Natural killer cell treated with Interleukin-12 subunit alpha and Interleukin-12 subunit beta and Interleukin-15 and Interleukin-18, amount 100 ng/mL, for 72 hours (primary cell): ENCODE data around the gene ASXL1. TPM values are rescaled to one million over a fixed set of nuclear protein-coding genes. Genes with fewer than 3 reads are reported as not detected.
A peak's percentile ranks its signal among the peaks of the same experiment; 100 is the strongest.
"Not testable (repeated sequence)": the region's sequence is repeated elsewhere in the genome, so short reads cannot be mapped to it uniquely, and the experiment has no call there.

ENCODE experiments used
- ATAC-seq, 2 donors: fragments of 150-1000 bp; cut with Tn5 transposase in 1 of 2; sonication (Bioruptor Pico), chemical (Tn5 transposase) in 1 of 2; 2 replicates each; pipeline ENCODE4 v1.10.0; 2021
- DNase-seq: peaks from one replicate; pipeline ENCODE4 v3.0.0; 2022; ENCODE audit warnings: low spot score
- H3K27ac Mint-ChIP-seq, 2 donors: 1 replicate in 1 of 2; 2 replicates in 1 of 2; pipeline ENCODE4 v1.8.0; 2022; ENCODE audit warnings: mixed read lengths in 2 of 2, mild to moderate bottlenecking in 1 of 2, moderate library complexity in 1 of 2
- H3K27me3 Mint-ChIP-seq, 2 donors: 1 replicate in 1 of 2; 2 replicates in 1 of 2; pipeline ENCODE4 v1.8.0; 2022; ENCODE audit warnings: mixed read lengths in 2 of 2
- H3K36me3 Mint-ChIP-seq: one replicate; pipeline ENCODE4 v1.8.0; 2022; ENCODE audit warnings: mixed read lengths
- H3K4me1 Mint-ChIP-seq, 2 donors: 1 replicate in 1 of 2; 2 replicates in 1 of 2; pipeline ENCODE4 v1.8.0; 2022; ENCODE audit warnings: low read depth in 2 of 2, mixed read lengths in 2 of 2, mild to moderate bottlenecking in 1 of 2
- H3K4me3 Mint-ChIP-seq: one replicate; pipeline ENCODE4 v1.8.0; 2022; ENCODE audit warnings: mixed read lengths
- H3K9me3 Mint-ChIP-seq: 2 replicates; pipeline ENCODE4 v1.8.0; 2022; ENCODE audit warnings: mixed read lengths
- total RNA-seq, 2 donors: library from RNA; stranded (reverse); gene quantifications; one replicate each; pipeline ENCODE4 v1.2.3, GENCODE V29; 2022

ASXL1 gene
- total RNA-seq, 2 donors from 2014 or later = 119 to 214 TPM

- no peak for ATAC-seq
- no peak overlapping the region for H3K27ac Mint-ChIP-seq
- peaks cover 0 to 15% of the 10 kb centered on the region in 2 donors for H3K4me1 Mint-ChIP-seq
- no peak for DNase-seq
- H3K27me3 Mint-ChIP-seq = no peaks in the 10 kb centered on the region
- no peak overlapping the region for H3K4me3 Mint-ChIP-seq
- no peaks in the 10 kb centered on the region for H3K9me3 Mint-ChIP-seq
- no peaks in the 10 kb centered on the region for H3K36me3 Mint-ChIP-seq
Observed at GRCh38 chr20:32462900-32463641, 104.9 kb downstream of the ASXL1 start.

- Mint-ChIP-seq H3K4me1 (peaks cover 0 to 8% of the 10 kb centered on the region in 2 donors), H3K36me3 (no peaks in the 10 kb centered on the region), H3K27ac (no peak overlapping the region), H3K9me3 (no peaks in the 10 kb centered on the region), H3K4me3 (no peak overlapping the region), H3K27me3 (no peaks in the 10 kb centered on the region)
- ATAC-seq = no peak
- no peak for DNase-seq
Observed at GRCh38 chr20:32463642-32464400, 105.7 kb downstream of the ASXL1 start.

DNA sequence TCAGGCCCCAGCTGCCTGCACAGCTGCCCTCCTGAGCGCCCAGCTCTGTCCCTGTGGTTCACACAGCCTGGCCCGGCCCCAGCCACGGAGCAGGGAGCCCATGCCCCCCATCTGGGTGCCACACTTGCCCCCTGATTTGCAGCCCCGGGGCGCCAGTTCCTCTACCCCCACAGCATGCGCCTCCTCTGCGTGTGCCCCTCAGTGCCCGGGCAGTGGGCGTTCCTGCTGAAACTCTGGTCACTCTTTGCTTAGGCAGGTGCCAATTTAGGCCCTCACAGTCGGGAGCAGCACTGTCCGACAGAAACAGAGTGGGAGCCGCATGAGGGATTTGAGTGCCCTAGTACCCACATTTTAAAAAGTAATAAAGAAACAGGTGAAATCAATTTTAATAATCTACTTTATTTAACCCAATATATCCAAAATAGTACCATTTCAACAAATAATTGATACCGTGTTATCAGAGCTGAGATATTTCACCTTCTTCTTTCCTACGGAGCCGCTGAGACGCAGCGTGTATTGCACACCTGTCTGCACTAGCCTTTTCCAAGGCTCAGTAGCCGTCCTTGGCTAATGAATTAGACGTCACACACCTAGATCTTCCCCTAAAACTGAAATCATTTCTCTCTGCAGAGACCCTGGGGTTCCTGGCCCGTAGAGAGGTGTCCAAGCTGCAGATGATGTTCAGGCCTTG, 106.4 kb downstream of the ASXL1 start:
- H3K9me3 Mint-ChIP-seq = no peaks in the 10 kb centered on the region
- no peaks in the 10 kb centered on the region for H3K27me3 Mint-ChIP-seq
- ATAC-seq = no peak
- H3K27ac Mint-ChIP-seq = no peak overlapping the region
- H3K4me3 Mint-ChIP-seq = no peak overlapping the region
- H3K4me1 Mint-ChIP-seq = peaks cover 0 to 7% of the 10 kb centered on the region in 2 donors
- no peak for DNase-seq
- no peaks in the 10 kb centered on the region for H3K36me3 Mint-ChIP-seq

DNA sequence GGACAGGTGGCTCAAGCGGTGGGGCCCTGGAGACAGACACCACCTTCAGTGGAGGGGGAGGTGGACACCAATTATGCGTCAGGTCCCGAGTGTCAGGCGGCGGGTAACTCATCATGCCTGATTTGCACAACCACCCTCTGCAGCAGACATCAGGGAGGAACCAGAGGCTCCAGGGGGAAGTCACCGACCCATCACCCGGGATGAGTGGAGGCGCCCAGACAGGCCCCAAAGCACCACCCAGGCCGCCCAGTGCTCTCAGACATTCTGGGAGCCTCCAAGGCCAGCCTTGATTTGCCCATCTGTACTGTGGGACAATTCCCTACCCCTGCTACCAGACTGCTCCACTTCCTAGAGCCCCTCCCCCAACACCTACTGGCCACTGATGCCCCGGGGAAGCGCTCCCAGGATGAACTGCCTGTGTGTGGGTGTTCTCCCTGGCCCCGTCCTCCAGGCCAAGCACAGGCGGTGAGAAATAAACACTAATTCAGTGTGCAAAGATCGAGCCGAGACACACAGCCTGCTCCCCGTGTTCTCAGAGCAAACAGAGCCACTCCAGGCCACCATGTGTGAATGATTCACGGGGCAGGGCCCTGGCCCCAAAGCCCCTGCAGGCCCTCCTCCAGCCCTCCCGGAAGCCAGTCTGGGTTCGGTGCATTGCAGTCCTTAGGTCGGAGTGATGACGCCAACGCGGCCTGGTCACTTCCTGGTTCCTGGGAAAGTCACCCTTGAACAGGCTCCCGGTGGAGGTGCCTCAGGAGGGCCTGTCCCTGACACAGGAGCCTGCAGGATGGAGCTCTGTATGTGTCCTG, 107.2 kb downstream of the ASXL1 start:
- H3K27ac Mint-ChIP-seq = peak overlapping the region in 1 of 2 donors; percentile 45
- ATAC-seq = peak in 1 of 2 donors; percentile 1
- no peaks in the 10 kb centered on the region for H3K27me3 Mint-ChIP-seq
- peaks cover 0 to 5% of the 10 kb centered on the region in 2 donors for H3K4me1 Mint-ChIP-seq
- no peaks in the 10 kb centered on the region for H3K36me3 Mint-ChIP-seq
- no peak for DNase-seq
- no peak overlapping the region for H3K4me3 Mint-ChIP-seq
- H3K9me3 Mint-ChIP-seq = no peaks in the 10 kb centered on the region

- not testable (repeated sequence) for H3K36me3 Mint-ChIP-seq, ATAC-seq, H3K27me3 Mint-ChIP-seq, H3K4me3 Mint-ChIP-seq, H3K4me1 Mint-ChIP-seq, H3K9me3 Mint-ChIP-seq, DNase-seq
- H3K27ac Mint-ChIP-seq = peak overlapping the region in 1 of 2 donors; percentile 45
Observed at GRCh38 chr20:32465901-32466675, 108.0 kb downstream of the ASXL1 start.

DNA sequence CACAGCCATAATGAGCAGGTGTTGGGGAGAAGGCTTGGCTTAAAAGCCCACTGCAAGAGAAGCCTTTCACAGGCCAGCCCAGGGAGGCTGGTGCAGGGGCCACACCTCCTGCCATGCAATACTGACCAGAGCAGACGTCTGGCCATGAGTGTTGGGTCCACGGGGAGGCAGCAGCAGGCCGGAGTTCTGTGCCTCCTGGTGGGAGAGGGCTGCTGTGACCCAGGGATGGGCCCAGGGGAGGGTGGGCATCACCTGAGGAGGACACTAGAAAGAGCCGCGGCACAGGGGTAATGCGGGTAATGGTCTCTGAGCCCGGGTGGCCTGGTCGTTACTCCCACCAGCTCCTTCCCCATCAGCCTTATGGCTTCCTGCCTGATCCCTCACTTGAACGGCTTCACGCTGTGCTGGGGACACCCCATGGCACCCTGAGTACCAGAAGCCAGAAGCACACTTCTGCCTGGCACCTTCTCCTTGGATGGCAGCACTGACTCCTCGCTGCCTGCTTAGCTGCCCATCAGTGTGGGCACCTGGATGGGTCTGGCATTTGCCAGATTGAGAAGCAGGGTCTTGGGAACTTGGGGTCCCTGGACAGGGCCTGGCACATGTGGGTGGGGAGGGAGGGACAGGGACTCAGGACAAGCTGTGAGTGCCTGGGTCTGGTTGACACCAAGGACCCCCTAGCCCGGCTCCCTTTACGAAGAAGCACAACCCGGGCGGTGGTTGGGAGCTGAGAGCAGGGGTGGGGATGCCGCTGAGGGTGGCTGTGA, 108.8 kb downstream of the ASXL1 start:
- H3K36me3 Mint-ChIP-seq = no peaks in the 10 kb centered on the region
- no peak overlapping the region for H3K27ac Mint-ChIP-seq
- no peaks in the 10 kb centered on the region for H3K9me3 Mint-ChIP-seq
- peaks cover 0 to 7% of the 10 kb centered on the region in 2 donors for H3K4me1 Mint-ChIP-seq
- ATAC-seq (no peak), DNase-seq (no peak)
- no peak overlapping the region for H3K4me3 Mint-ChIP-seq
- H3K27me3 Mint-ChIP-seq = no peaks in the 10 kb centered on the region

DNA sequence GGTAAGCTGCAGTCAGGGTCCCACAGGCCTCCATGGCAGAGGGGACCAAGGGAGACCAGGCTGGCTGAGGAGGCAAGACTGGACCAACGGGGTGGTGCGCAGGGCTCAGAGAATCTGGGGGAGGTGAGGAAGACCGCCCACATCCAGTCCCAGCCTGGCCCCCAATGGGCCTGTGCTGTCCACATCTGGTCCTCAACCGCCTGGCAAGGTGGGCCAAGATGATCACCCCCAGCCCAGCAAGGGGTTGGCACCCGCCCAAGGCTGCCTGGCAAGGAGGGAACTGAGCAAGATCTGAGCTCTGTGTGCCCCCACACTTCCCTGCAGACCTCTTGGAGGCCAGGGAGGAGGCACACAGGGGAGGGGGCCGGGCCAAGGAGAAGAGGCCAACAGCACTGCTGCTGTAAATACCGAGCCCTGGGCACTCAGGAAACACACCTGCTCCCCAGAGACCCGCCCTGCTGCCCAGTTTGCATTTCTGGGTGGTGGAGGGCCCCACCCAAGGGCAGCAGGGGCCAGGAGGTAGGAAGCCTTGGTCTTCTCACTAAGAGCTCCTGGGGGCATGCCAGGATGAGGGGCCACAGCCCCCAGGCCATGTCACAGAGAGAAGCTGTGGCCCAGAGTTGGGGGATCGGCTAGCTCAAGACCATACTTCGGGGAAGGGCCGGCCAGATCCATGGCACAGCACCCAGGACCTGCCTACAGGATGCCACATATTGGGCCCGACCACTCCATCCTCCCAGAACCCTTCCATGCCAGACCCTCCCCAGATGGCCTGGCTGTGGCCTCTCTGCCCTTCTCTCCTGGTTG, 109.6 kb downstream of the ASXL1 start:
- DNase-seq (no peak), ATAC-seq (no peak)
- Mint-ChIP-seq H3K4me1 (peaks cover 0 to 4% of the 10 kb centered on the region in 2 donors), H3K9me3 (no peaks in the 10 kb centered on the region), H3K36me3 (no peaks in the 10 kb centered on the region), H3K4me3 (no peak overlapping the region), H3K27me3 (no peaks in the 10 kb centered on the region), H3K27ac (no peak overlapping the region)

GRCh38 chr20:32468313-32468640, 110.1 kb downstream of the ASXL1 start:
- no peak overlapping the region for H3K4me3 Mint-ChIP-seq
- H3K36me3 Mint-ChIP-seq = no peaks in the 10 kb centered on the region

DNA sequence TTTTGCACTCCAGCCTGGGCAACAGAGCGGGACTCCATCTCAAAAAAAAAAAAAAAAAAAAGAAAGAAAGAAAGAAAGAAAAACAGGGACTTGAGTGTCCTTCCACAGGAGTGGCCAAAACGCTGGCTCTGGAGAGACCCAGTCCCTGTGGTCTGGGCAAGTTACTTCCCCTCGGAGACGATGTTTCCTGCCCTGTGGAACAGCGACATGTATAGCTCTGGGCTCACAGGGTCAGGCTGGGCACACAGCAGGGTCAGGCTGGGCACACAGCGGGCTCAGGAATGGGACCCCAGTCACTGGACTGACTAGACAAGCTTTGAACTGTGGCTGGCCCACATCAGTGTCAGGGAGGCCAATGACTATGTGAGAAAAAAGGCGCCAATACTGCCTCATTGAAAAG, 110.7 kb downstream of the ASXL1 start:
- H3K4me1 Mint-ChIP-seq = peaks cover 0 to 7% of the 10 kb centered on the region in 2 donors
- H3K27ac Mint-ChIP-seq = no peak overlapping the region
- no peak overlapping the region for H3K4me3 Mint-ChIP-seq
- H3K27me3 Mint-ChIP-seq = no peaks in the 10 kb centered on the region
- DNase-seq = no peak
- H3K9me3 Mint-ChIP-seq = no peaks in the 10 kb centered on the region
- H3K36me3 Mint-ChIP-seq = no peaks in the 10 kb centered on the region
- ATAC-seq = no peak

More at GRCh38 chr20:32468313-32468640, 110.1 kb downstream of the ASXL1 start:
- DNase-seq (no peak), ATAC-seq (no peak)
- H3K27me3 Mint-ChIP-seq = no peaks in the 10 kb centered on the region
- no peak overlapping the region for H3K27ac Mint-ChIP-seq
- H3K9me3 Mint-ChIP-seq = no peaks in the 10 kb centered on the region
- H3K4me1 Mint-ChIP-seq = peaks cover 0 to 4% of the 10 kb centered on the region in 2 donors

DNA sequence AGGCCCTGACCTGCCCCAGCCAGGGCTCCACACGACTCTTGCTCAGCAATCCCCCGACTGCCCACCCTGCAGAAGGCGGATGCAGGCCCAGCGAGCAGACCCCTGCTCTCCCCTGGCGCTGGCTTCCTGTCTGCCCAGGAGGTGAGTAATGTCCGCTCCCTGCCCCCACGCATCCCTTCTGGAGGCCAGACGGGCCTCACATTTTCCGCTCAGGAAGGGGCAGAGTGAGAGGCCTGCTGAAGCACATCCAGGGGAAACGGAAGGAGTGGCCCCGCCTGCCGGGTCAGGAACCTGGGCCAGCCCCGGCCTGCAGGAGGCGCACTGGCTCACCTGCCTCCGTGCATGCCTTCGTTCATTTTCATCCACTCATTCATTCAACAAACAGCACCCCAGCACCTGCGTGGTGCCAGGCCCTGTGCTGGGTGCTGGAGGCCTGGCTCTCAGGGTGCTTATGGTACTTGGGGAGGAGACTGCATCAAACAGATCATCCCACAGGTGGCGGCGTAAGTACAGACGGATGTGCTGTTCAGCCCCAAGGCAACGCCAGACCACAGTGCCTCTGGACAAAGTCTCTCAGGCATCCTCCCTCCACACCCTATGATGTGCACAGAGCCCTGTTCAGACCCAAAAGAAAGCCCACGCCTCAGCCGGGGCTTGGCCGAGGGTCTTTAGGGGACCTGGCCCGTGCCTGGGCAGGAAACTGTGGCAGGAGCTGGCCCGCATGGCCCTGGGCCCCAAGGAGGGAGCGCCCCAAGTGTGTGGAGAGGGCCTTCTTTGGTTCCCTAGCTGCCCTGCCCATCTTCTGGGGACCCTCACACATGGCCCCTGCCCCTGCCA, 112.1 kb downstream of the ASXL1 start:
- ATAC-seq (no peak), DNase-seq (no peak)
- Mint-ChIP-seq H3K4me1 (peaks cover 0 to 11% of the 10 kb centered on the region in 2 donors), H3K4me3 (no peak overlapping the region), H3K9me3 (no peaks in the 10 kb centered on the region), H3K27ac (peak overlapping the region in 1 of 2 donors; percentile 56), H3K27me3 (no peaks in the 10 kb centered on the region), H3K36me3 (no peaks in the 10 kb centered on the region)

GRCh38 chr20:32470940-32471339, 112.8 kb downstream of the ASXL1 start:
- Mint-ChIP-seq H3K4me3 (no peak overlapping the region), H3K9me3 (no peaks in the 10 kb centered on the region), H3K4me1 (peaks cover 2 to 16% of the 10 kb centered on the region in 2 donors), H3K36me3 (no peaks in the 10 kb centered on the region), H3K27me3 (no peaks in the 10 kb centered on the region), H3K27ac (no peak overlapping the region)
- DNase-seq (no peak), ATAC-seq (no peak)
